ENCODE data around the gene CINP. TPM values are rescaled to one million over a fixed set of nuclear protein-coding genes. Genes with fewer than 3 reads are reported as not detected.
A peak's percentile ranks its signal among the peaks of the same experiment; 100 is the strongest.

The CINP gene
- total and polyA plus RNA-seq, 2 of the 13 experiments (the other 11 are each of a cell fraction or from before 2014, with no cell fraction given) = 32.8 to 42.8 TPM

DNA sequence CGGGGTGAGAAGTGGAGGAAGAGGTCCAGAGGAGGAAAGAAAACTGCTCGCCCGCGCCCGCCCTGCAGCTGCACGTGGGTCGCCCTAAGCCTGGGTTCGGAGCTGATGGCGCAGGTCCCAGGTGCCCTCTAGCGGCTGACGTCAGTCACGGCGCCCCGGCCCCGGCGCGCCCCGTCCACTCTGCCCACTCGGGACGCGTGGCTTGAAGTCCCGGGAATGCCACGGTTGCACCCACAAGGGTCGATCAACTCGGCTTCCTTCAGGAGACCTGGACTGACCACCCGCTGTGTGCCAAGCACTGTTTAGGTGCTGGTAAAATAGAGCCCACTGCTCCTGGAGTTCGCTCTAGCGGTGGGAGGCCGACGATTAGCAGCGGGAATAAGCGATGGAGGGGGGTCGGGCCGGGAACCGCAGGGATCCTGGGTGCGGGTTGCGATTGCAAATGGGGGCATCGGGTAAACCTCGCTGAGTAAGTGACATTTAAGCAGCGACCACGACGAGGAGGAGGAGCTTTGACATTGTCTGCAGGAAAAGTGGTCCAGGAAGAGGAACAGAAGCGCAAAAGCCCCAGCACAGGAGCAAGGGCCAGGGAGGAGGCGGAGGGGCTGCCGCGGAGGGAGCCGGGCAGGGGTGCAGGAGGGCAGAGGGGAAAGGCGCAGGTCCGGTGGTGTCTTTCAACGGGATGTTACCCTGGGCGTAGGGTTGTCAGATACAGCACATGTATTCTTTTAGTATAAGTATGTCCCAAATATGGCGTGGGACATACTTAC lies 48.3 kb downstream of the CINP start (continued):
- TF ChIP-seq, protein P1, sequence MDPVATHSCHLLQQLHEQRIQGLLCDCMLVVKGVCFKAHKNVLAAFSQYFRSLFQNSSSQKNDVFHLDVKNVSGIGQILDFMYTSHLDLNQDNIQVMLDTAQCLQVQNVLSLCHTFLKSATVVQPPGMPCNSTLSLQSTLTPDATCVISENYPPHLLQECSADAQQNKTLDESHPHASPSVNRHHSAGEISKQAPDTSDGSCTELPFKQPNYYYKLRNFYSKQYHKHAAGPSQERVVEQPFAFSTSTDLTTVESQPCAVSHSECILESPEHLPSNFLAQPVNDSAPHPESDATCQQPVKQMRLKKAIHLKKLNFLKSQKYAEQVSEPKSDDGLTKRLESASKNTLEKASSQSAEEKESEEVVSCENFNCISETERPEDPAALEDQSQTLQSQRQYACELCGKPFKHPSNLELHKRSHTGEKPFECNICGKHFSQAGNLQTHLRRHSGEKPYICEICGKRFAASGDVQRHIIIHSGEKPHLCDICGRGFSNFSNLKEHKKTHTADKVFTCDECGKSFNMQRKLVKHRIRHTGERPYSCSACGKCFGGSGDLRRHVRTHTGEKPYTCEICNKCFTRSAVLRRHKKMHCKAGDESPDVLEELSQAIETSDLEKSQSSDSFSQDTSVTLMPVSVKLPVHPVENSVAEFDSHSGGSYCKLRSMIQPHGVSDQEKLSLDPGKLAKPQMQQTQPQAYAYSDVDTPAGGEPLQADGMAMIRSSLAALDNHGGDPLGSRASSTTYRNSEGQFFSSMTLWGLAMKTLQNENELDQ (CRISPR knock-in tag; IDR thresholded peaks at IDR 0.05; ENCODE audit: borderline replicate concordance) = no peak
- TF ChIP-seq, protein P2, sequence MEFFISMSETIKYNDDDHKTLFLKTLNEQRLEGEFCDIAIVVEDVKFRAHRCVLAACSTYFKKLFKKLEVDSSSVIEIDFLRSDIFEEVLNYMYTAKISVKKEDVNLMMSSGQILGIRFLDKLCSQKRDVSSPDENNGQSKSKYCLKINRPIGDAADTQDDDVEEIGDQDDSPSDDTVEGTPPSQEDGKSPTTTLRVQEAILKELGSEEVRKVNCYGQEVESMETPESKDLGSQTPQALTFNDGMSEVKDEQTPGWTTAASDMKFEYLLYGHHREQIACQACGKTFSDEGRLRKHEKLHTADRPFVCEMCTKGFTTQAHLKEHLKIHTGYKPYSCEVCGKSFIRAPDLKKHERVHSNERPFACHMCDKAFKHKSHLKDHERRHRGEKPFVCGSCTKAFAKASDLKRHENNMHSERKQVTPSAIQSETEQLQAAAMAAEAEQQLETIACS (CRISPR knock-in tag; IDR thresholded peaks at IDR 0.05) = no peak
- no peak for TF ChIP-seq SSRP1 (CRISPR knock-in tag; IDR thresholded peaks at IDR 0.05)
- TF ChIP-seq HNF4G (IDR thresholded peaks at IDR 0.05; ENCODE audit: borderline replicate concordance, low read depth, low read length) = no peak; the same call in 1 of the 2 replicates
- TF ChIP-seq HNF4G (CRISPR knock-in tag; IDR thresholded peaks at IDR 0.05; ENCODE audit: borderline replicate concordance, low read depth) = no peak
- no peak for TF ChIP-seq CHD4 (IDR thresholded peaks at IDR 0.05; ENCODE audit: borderline replicate concordance, low read length)
- no peak for TF ChIP-seq ETV5 (CRISPR knock-in tag; IDR thresholded peaks at IDR 0.05; ENCODE audit: borderline replicate concordance)
- TF ChIP-seq ZNF446 (CRISPR knock-in tag; IDR thresholded peaks at IDR 0.05) = no peak
- TF ChIP-seq SRSF4 (IDR thresholded peaks at IDR 0.05; ENCODE audit: low read depth, low read length, poor library complexity, severe bottlenecking) = no peak
- TF ChIP-seq PCBP2 (optimal IDR thresholded peaks at IDR 0.05; ENCODE audit: low read depth, low read length, poor library complexity, severe bottlenecking) = no peak
- TF ChIP-seq HOXA5 (CRISPR knock-in tag; IDR thresholded peaks at IDR 0.05) = peak; percentile 86; the same call in 1 of the 2 replicates
- TF ChIP-seq, protein P3, sequence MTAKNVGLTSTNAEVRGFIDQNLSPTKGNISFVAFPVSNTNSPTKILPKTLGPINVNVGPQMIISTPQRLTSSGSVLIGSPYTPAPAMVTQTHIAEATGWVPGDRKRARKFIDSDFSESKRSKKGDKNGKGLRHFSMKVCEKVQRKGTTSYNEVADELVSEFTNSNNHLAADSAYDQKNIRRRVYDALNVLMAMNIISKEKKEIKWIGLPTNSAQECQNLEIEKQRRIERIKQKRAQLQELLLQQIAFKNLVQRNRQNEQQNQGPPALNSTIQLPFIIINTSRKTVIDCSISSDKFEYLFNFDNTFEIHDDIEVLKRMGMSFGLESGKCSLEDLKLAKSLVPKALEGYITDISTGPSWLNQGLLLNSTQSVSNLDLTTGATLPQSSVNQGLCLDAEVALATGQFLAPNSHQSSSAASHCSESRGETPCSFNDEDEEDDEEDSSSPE (CRISPR knock-in tag; IDR thresholded peaks at IDR 0.05) = peak; percentile 87
- TF ChIP-seq, protein P4, sequence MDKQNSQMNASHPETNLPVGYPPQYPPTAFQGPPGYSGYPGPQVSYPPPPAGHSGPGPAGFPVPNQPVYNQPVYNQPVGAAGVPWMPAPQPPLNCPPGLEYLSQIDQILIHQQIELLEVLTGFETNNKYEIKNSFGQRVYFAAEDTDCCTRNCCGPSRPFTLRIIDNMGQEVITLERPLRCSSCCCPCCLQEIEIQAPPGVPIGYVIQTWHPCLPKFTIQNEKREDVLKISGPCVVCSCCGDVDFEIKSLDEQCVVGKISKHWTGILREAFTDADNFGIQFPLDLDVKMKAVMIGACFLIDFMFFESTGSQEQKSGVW (CRISPR knock-in tag; IDR thresholded peaks at IDR 0.05; ENCODE audit: borderline replicate concordance) = no peak
- TF ChIP-seq ZNF260 (CRISPR knock-in tag; IDR thresholded peaks at IDR 0.05; ENCODE audit: borderline replicate concordance, low read depth) = no peak
- TF ChIP-seq RBAK (CRISPR knock-in tag; IDR thresholded peaks at IDR 0.05) = no peak
- TF ChIP-seq HNRNPL (IDR thresholded peaks at IDR 0.05; ENCODE audit: low read depth, low read length) = 0 out of 2 replicates have a peak, but pooled peaks have one; percentile 54
- TF ChIP-seq GATAD1 (CRISPR knock-in tag; IDR thresholded peaks at IDR 0.05) = peak; percentile 76
- TF ChIP-seq HOXA9 (CRISPR knock-in tag; IDR thresholded peaks at IDR 0.05; ENCODE audit: borderline replicate concordance) = no peak
- TF ChIP-seq SPEN (CRISPR knock-in tag; IDR thresholded peaks at IDR 0.05; ENCODE audit: low read depth) = no peak; the same call in 1 of the 2 replicates
- TF ChIP-seq MAFK (conservative IDR thresholded peaks at IDR 0.05 in 1 of 2, IDR thresholded peaks at IDR 0.05 in 1 of 2; ENCODE audit: low read length in 2 of 2) = no peak
- peak; percentile 25; the same call in 1 of the 2 replicates for TF ChIP-seq ZNF12 (CRISPR knock-in tag; IDR thresholded peaks at IDR 0.05)
- TF ChIP-seq ATF2 (CRISPR knock-in tag; IDR thresholded peaks at IDR 0.05) = peak; percentile 27; the same call in 1 of the 2 replicates
- TF ChIP-seq NBN (conservative IDR thresholded peaks at IDR 0.05) = no peak
